Subcutaneous adipose tissue (tissue), 4 donors: ENCODE measurements around the gene AMOTL2. TPM values are rescaled to one million over a fixed set of nuclear protein-coding genes. Genes with fewer than 3 reads are reported as not detected.

Experiments
- total RNA-seq, 4 donors: library from RNA; depleted of rRNA; stranded (reverse); fragments of >200 nt; gene quantifications; one replicate each; pipeline ENCODE4 v1.1.0, GENCODE V29; 2016
- TF ChIP-seq, protein P1 (sequence below): fragments of 450-650 bp; IDR thresholded peaks from one replicate; pipeline ENCODE4 v1.5.1; 2016; ENCODE audit warnings: low read depth, mild to moderate bottlenecking, control low read depth, antibody characterized with exemption, moderate library complexity

The AMOTL2 gene
- total RNA-seq, 4 donors from 2014 or later: 92.4 to 320 (median 137) TPM

DNA sequence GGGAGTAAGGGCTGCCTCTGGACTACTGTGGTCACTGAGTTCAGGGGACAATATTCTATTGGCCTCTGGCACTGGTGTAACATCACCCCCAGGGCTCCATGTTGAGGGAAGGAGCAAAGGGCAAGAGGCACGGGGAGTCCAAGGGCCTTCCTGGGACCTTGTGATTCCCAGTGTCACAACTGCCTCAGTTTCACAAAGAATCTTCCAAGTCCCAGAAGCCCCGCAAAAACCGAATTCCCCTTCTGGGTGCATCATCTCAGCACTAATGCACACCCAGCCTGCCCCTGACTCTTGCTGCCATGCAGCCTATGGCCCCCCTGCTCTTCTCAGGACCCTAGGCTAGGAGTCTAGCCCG lies 5.5 kb downstream of the AMOTL2 start:
- TF ChIP-seq, protein P1, sequence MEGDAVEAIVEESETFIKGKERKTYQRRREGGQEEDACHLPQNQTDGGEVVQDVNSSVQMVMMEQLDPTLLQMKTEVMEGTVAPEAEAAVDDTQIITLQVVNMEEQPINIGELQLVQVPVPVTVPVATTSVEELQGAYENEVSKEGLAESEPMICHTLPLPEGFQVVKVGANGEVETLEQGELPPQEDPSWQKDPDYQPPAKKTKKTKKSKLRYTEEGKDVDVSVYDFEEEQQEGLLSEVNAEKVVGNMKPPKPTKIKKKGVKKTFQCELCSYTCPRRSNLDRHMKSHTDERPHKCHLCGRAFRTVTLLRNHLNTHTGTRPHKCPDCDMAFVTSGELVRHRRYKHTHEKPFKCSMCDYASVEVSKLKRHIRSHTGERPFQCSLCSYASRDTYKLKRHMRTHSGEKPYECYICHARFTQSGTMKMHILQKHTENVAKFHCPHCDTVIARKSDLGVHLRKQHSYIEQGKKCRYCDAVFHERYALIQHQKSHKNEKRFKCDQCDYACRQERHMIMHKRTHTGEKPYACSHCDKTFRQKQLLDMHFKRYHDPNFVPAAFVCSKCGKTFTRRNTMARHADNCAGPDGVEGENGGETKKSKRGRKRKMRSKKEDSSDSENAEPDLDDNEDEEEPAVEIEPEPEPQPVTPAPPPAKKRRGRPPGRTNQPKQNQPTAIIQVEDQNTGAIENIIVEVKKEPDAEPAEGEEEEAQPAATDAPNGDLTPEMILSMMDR: no peak

DNA sequence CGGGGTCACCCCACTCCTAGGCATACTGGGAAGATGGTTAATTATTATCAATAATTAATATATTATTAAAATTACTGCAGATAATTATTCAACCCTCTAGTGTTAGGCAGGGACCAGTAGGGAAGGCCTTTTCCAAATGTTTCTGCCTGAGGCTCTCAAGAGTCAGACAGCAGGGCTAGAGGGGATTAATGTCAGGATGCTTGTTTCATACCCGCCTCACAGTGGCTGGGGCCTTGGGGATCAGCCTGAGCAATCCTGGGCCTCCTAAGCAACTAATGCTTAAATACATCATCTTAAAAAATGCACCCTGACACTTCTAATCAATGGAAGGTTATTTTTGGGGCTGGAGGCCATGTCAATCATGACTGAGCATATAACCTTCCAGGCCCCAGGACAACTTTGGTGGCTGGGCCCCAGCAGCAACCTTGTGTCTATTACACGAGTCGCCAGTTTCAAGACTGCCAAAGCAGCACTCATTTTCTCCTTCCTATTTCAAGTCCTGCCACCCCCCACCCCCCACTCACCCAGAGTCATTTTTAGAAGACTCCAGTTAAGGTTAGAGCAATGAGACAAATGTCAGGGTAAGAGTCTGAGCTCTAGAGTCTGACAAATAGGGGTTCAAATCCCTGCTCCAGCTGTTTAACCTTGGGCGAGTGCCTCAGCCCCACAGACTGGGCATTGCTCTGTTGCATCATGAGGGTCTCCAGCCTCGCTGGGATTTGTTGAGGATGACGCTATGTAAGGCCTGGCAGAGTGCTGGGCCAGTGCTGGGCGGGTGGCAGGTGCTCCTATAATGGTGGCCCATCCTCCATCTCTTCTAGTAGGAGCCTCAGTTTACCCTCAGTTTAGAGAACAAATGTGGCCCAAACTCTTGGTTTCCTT lies 6.1 kb downstream of the AMOTL2 start:
- TF ChIP-seq, protein P1: no peak

GRCh38 chr3:134366928-134367811 lies 7.1 kb downstream of the AMOTL2 start:
- TF ChIP-seq, protein P1: no peak

- TF ChIP-seq, protein P1: no peak
Observed at GRCh38 chr3:134366221-134366927, 7.9 kb downstream of the AMOTL2 start.

GRCh38 chr3:134365766-134366065 lies 8.5 kb downstream of the AMOTL2 start:
- TF ChIP-seq, protein P1: no peak

- TF ChIP-seq, protein P1: no peak
Observed at GRCh38 chr3:134364936-134365765, 9.1 kb downstream of the AMOTL2 start.
